Measurements from ENCODE around the gene INSR.

The INSR gene

GRCh38 chr19:7293762-7294557 is at the start of gene INSR:
Gene INSR, minus strand, starts transcription at chr19:7294414. Its CDS starts 523 bp downstream, at chr19:7293891.
- Histone ChIP-seq H3K4me3 (ENCODE audit: low read depth in 1 of 2, low read length in 2 of 2) (peak within 1 kb of the TSS; percentile 79 to 83), H3K36me3 (ENCODE audit: control insufficient read depth in 1 of 2, insufficient read depth in 2 of 2, low read length in 2 of 2) (no peaks in the 10 kb centered on the region), H3K9me3 (ENCODE audit: control insufficient read depth in 1 of 2, low read length in 2 of 2) (no peaks in the 10 kb centered on the region), H3K9ac (ENCODE audit: low read depth in 1 of 2, low read length in 2 of 2) (peak within 1 kb of the TSS; percentile 61 to 63), H3K4me1 (ENCODE audit: control insufficient read depth in 1 of 2, insufficient read depth in 2 of 2, low read length in 2 of 2) (peaks cover 13 to 14% of the 10 kb centered on the region in 2 donors), H3K27ac (ENCODE audit: low read depth, low read length) (peak within 1 kb of the TSS; percentile 70), H3K27me3 (ENCODE audit: control insufficient read depth in 1 of 2, insufficient read depth in 2 of 2, low read length in 2 of 2) (no peaks in the 10 kb centered on the region)

- Histone ChIP-seq H3K9ac (ENCODE audit: low read depth in 1 of 2, low read length in 2 of 2) (no peak overlapping the region), H3K9me3 (ENCODE audit: control insufficient read depth in 1 of 2, low read length in 2 of 2) (no peaks in the 10 kb centered on the region), H3K27ac (ENCODE audit: low read depth, low read length) (no peak overlapping the region), H3K4me3 (ENCODE audit: low read depth in 1 of 2, low read length in 2 of 2) (no peak overlapping the region), H3K27me3 (ENCODE audit: control insufficient read depth in 1 of 2, insufficient read depth in 2 of 2, low read length in 2 of 2) (no peaks in the 10 kb centered on the region), H3K36me3 (ENCODE audit: control insufficient read depth in 1 of 2, insufficient read depth in 2 of 2, low read length in 2 of 2) (no peaks in the 10 kb centered on the region), H3K4me1 (ENCODE audit: control insufficient read depth in 1 of 2, insufficient read depth in 2 of 2, low read length in 2 of 2) (peaks cover 12 to 22% of the 10 kb centered on the region in 2 donors)
Observed at GRCh38 chr19:7342143-7342542, 47.9 kb upstream of the INSR start.

- Histone ChIP-seq H3K4me3 (ENCODE audit: low read depth in 1 of 2, low read length in 2 of 2) (no peak overlapping the region), H3K9ac (ENCODE audit: low read depth in 1 of 2, low read length in 2 of 2) (no peak overlapping the region), H3K4me1 (ENCODE audit: control insufficient read depth in 1 of 2, insufficient read depth in 2 of 2, low read length in 2 of 2) (peaks cover 17 to 31% of the 10 kb centered on the region in 2 donors), H3K9me3 (ENCODE audit: control insufficient read depth in 1 of 2, low read length in 2 of 2) (no peaks in the 10 kb centered on the region), H3K36me3 (ENCODE audit: control insufficient read depth in 1 of 2, insufficient read depth in 2 of 2, low read length in 2 of 2) (no peaks in the 10 kb centered on the region), H3K27me3 (ENCODE audit: control insufficient read depth in 1 of 2, insufficient read depth in 2 of 2, low read length in 2 of 2) (no peaks in the 10 kb centered on the region), H3K27ac (ENCODE audit: low read depth, low read length) (no peak overlapping the region)
Observed at GRCh38 chr19:7340959-7341837, 47.0 kb upstream of the INSR start.

GRCh38 chr19:7337380-7338194 is 43.4 kb upstream of the INSR start:
- no peak overlapping the region for H3K27ac ChIP-seq (ENCODE audit: low read depth, low read length)
- H3K9ac ChIP-seq (ENCODE audit: low read depth in 1 of 2, low read length in 2 of 2), result no peak overlapping the region

GRCh38 chr19:7336321-7336973 is 42.2 kb upstream of the INSR start:
- no peak overlapping the region for H3K4me3 ChIP-seq (ENCODE audit: low read depth in 1 of 2, low read length in 2 of 2)
- H3K27ac ChIP-seq (ENCODE audit: low read depth, low read length), result no peak overlapping the region

More at GRCh38 chr19:7337380-7338194, 43.4 kb upstream of the INSR start:
- Histone ChIP-seq H3K9me3 (ENCODE audit: control insufficient read depth in 1 of 2, low read length in 2 of 2) (no peaks in the 10 kb centered on the region), H3K4me3 (ENCODE audit: low read depth in 1 of 2, low read length in 2 of 2) (peak overlapping the region in 1 of 2 donors; percentile 24), H3K36me3 (ENCODE audit: control insufficient read depth in 1 of 2, insufficient read depth in 2 of 2, low read length in 2 of 2) (no peaks in the 10 kb centered on the region), H3K27me3 (ENCODE audit: control insufficient read depth in 1 of 2, insufficient read depth in 2 of 2, low read length in 2 of 2) (no peaks in the 10 kb centered on the region), H3K4me1 (ENCODE audit: control insufficient read depth in 1 of 2, insufficient read depth in 2 of 2, low read length in 2 of 2) (peaks cover 10 to 19% of the 10 kb centered on the region in 2 donors)

GRCh38 chr19:7333198-7334118 is 39.2 kb upstream of the INSR start:
- Histone ChIP-seq H3K4me3 (ENCODE audit: low read depth in 1 of 2, low read length in 2 of 2) (no peak overlapping the region), H3K9ac (ENCODE audit: low read depth in 1 of 2, low read length in 2 of 2) (no peak overlapping the region), H3K9me3 (ENCODE audit: control insufficient read depth in 1 of 2, low read length in 2 of 2) (no peaks in the 10 kb centered on the region), H3K4me1 (ENCODE audit: control insufficient read depth in 1 of 2, insufficient read depth in 2 of 2, low read length in 2 of 2) (peaks cover 10 to 19% of the 10 kb centered on the region in 2 donors), H3K27me3 (ENCODE audit: control insufficient read depth in 1 of 2, insufficient read depth in 2 of 2, low read length in 2 of 2) (no peaks in the 10 kb centered on the region), H3K36me3 (ENCODE audit: control insufficient read depth in 1 of 2, insufficient read depth in 2 of 2, low read length in 2 of 2) (no peaks in the 10 kb centered on the region), H3K27ac (ENCODE audit: low read depth, low read length) (no peak overlapping the region)

More at GRCh38 chr19:7336321-7336973, 42.2 kb upstream of the INSR start:
- no peaks in the 10 kb centered on the region for H3K27me3 ChIP-seq (ENCODE audit: control insufficient read depth in 1 of 2, insufficient read depth in 2 of 2, low read length in 2 of 2)
- no peaks in the 10 kb centered on the region for H3K9me3 ChIP-seq (ENCODE audit: control insufficient read depth in 1 of 2, low read length in 2 of 2)
- no peaks in the 10 kb centered on the region for H3K36me3 ChIP-seq (ENCODE audit: control insufficient read depth in 1 of 2, insufficient read depth in 2 of 2, low read length in 2 of 2)
- H3K4me1 ChIP-seq (ENCODE audit: control insufficient read depth in 1 of 2, insufficient read depth in 2 of 2, low read length in 2 of 2), result peaks cover 10 to 19% of the 10 kb centered on the region in 2 donors
- no peak overlapping the region for H3K9ac ChIP-seq (ENCODE audit: low read depth in 1 of 2, low read length in 2 of 2)

- H3K9me3 ChIP-seq (ENCODE audit: control insufficient read depth in 1 of 2, low read length in 2 of 2), result no peaks in the 10 kb centered on the region
Observed at GRCh38 chr19:7331446-7331845, 37.2 kb upstream of the INSR start.

GRCh38 chr19:7328647-7329046 is 34.4 kb upstream of the INSR start:
- Histone ChIP-seq H3K9ac (ENCODE audit: low read depth in 1 of 2, low read length in 2 of 2) (no peak overlapping the region), H3K4me3 (ENCODE audit: low read depth in 1 of 2, low read length in 2 of 2) (no peak overlapping the region), H3K36me3 (ENCODE audit: control insufficient read depth in 1 of 2, insufficient read depth in 2 of 2, low read length in 2 of 2) (no peaks in the 10 kb centered on the region), H3K27ac (ENCODE audit: low read depth, low read length) (no peak overlapping the region), H3K4me1 (ENCODE audit: control insufficient read depth in 1 of 2, insufficient read depth in 2 of 2, low read length in 2 of 2) (no peaks in the 10 kb centered on the region), H3K27me3 (ENCODE audit: control insufficient read depth in 1 of 2, insufficient read depth in 2 of 2, low read length in 2 of 2) (no peaks in the 10 kb centered on the region), H3K9me3 (ENCODE audit: control insufficient read depth in 1 of 2, low read length in 2 of 2) (peaks cover 0 to 4% of the 10 kb centered on the region in 2 donors)

More at GRCh38 chr19:7331446-7331845, 37.2 kb upstream of the INSR start:
- peaks cover 0 to 3% of the 10 kb centered on the region in 2 donors for H3K4me1 ChIP-seq (ENCODE audit: control insufficient read depth in 1 of 2, insufficient read depth in 2 of 2, low read length in 2 of 2)
- H3K4me3 ChIP-seq (ENCODE audit: low read depth in 1 of 2, low read length in 2 of 2), result no peak overlapping the region
- H3K27me3 ChIP-seq (ENCODE audit: control insufficient read depth in 1 of 2, insufficient read depth in 2 of 2, low read length in 2 of 2), result no peaks in the 10 kb centered on the region
- H3K36me3 ChIP-seq (ENCODE audit: control insufficient read depth in 1 of 2, insufficient read depth in 2 of 2, low read length in 2 of 2), result no peaks in the 10 kb centered on the region
- no peak overlapping the region for H3K27ac ChIP-seq (ENCODE audit: low read depth, low read length)
- H3K9ac ChIP-seq (ENCODE audit: low read depth in 1 of 2, low read length in 2 of 2), result no peak overlapping the region
